Measurements from ENCODE around the gene PARVB.
A peak's percentile ranks its signal among the peaks of the same experiment; 100 is the strongest.

The PARVB gene

DNA sequence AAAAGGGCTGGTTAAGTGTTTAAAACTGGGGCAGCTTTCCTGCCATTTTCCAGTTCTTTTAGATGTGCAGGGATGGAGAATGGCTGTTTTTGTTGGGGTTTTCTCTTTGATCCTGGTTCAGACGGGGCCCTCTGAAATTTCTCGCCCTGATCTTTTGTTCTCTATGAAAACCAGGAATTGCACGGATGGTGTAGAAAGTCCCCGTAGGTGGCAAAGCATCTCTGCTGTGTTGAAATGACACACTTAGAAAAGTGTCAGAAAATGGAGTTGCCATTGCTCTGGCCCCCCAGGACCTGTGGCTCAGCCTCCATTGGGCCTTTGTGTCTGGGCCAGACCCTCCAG lies 63.0 kb downstream of the PARVB start:
- DNase-seq (ENCODE audit: low read depth in 2 of 2): no peak

DNA sequence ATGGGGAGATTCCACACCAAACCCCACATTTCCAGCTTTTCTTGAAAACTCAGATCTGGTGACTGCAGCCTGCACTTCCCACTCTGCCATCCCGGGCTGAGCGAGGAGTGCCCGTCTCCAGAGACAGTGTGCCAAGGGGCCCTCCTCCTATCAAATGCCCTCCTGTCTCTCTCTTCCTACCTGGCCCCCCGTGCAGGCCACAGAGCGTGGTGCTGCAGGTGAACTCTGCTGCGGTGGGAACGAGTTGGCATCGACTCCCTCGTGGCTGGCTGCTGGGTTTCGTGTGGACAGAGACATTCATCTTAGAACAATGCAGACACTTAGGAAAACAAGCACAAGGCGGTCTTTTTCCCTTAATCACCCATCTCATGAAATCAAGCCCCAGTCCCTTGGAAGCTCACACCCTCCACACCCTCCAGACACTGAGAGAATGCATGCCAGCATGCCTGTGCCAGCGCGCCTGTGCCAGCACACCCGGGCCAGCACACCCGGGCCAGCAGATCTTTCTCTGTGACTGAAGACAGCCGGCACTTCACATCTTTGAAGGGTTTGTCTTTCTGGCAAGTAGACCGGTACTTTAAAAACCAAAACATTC lies 65.0 kb downstream of the PARVB start:
- DNase-seq (ENCODE audit: low read depth in 2 of 2): no peak

DNA sequence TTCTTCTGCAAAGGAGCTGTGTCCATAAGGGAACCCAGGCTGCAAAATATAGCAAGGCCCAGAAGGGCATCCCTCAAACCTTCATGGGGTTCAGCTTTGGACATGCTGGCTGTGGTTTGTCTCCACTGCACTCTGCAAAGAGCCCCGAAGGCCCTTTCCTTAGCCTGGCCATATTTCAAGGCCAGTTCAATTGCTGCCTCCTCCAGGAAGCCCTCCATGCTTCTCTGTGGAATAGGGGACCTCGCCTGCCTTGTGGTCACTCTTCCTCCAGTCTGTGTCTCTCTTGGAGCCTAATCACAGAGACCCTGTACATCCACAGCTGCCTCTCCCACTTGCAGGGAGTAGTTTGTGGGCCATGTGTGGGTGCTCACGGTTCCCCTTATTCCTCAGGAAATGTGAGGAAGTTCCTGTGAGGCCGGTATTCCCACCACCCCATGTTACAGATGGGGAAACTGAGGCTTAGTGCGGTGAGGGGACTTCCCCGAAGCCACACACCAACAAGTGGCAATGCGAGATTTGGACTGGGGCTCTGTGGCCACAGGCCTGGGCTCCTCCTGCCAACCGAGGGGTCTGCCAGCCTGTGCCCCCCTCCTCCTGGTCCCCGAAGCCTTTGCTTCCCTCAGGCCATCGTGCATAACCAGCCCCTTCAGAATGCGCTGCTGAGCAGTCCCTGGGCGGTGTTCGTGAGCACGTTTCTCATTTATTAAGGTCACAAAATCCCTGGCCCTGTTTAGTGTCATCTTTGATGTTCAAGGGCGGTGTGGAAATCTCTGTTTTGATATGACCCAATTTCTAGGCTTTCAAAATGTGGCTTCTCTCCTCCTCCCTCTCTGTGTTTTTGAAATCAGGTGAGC lies 65.8 kb downstream of the PARVB start:
- DNase-seq (ENCODE audit: low read depth in 2 of 2): no peak

DNA sequence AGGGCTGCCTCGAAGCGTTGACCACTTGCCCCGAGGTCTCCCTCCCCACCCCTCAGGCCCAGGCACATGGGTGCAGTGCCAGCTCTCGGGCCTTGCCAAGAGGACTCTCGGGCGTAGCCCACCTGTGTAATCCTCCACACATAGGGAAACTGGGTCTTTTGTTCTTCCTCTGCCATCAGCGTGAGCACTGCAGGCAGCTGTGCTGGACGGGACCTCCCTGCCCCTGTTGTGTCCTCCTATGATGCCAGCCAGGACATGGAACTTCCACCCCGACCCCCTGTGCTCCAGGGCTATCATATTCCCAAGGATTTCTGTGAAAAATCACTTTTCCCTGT lies 66.4 kb downstream of the PARVB start:
- DNase-seq (ENCODE audit: low read depth in 2 of 2): no peak

DNA sequence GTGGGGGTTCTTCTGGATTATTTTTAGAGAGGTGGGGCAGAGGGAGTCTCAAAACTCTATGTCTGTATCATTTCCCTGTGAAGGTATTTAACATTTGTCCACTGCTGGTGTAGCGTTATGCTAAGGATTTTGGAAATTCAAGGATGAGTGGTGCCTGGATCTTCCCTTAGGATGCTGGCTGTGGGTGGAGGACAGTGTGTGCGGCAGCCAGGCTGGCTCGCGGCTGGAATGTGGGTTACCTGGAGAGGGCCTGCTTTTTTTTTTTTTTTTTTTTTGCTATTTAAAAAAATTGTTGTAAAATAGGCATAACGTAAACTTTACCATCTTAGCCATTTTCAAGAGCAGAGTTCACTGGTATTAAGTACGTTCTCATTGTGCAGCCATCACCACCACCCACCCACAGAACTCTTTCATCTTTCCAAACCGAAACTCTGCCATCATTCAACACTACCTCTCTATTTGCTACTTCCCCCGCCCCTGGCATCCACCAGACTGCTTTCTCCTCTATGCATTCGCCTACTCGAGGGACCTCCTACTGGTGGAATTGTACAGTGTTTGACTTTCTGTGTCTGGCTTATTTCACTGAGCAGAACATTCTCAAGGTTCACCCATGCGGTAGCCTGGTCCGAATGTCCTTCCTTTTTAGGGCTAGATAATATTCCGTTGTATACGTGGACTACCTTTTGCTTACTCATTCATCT lies 67.1 kb downstream of the PARVB start:
- peak; percentile 17 to 19 for DNase-seq (ENCODE audit: low read depth in 2 of 2)

DNA sequence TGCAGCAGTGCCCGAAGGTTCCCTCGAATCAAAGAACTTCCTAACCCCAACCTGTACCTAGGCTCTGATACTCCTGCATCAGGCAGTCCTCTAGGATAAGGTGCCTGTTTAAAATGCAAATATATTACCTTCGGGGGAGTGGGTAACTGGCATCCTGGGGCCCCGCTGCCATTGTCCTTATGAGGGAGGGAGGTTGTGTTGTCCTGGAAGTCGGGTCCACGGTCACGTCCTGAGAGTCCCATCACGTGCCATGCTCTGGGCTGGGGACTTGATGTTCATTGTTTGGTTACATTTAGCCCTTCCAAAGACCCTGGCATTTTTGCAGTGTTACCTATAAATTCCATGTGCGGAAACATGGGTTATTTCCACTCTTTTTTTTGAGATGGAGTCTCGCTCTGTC lies 67.6 kb downstream of the PARVB start:
- DNase-seq (ENCODE audit: low read depth in 2 of 2): no peak

DNA sequence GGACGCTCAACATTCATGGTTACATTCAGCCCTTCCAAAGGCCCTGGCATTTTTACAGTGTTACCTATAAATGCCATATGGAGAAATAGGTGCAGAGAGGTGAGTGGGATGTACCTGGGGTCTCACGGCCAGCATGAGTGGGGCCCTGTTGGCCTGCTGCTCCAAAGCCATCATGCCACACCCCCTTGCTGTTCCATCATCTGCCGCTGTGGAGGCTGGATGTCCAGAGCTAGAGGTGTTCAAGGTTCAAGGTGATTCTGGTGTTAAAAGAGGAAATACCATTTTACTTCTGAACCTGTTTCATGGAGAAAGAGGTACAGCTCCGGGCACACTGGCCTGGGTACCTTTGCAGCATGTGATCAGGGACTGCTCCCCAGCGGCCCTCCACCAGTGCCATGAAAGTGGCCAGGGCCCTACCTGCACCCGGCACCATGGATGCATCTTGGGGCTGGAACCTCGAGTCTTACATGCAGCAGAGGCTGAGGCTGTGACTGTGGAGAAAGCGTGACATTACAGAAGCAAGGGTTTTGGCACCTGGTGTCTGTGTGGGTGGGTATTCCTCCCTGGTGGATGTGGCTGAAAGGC lies 68.6 kb downstream of the PARVB start:
- DNase-seq (ENCODE audit: low read depth in 2 of 2): no peak

DNA sequence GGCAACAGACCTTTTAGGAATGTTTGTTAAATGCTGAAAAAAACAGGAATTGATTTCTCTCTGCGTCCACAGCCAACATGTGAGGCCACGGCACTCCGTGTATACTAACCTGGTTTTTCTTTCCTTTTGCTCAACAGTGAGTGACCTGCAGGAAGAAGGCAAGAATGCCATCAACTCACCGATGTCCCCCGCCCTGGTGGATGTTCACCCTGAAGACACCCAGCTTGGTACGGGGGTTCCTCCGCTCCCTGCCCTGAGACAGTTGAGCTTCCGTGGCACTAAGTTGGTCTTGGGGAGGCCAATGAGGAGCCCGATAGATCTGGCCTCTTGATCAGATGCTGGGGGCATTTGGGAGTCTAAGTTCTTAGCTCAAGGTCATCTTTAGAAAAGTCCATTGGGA lies 69.7 kb downstream of the PARVB start:
- DNase-seq (ENCODE audit: low read depth in 2 of 2): no peak

DNA sequence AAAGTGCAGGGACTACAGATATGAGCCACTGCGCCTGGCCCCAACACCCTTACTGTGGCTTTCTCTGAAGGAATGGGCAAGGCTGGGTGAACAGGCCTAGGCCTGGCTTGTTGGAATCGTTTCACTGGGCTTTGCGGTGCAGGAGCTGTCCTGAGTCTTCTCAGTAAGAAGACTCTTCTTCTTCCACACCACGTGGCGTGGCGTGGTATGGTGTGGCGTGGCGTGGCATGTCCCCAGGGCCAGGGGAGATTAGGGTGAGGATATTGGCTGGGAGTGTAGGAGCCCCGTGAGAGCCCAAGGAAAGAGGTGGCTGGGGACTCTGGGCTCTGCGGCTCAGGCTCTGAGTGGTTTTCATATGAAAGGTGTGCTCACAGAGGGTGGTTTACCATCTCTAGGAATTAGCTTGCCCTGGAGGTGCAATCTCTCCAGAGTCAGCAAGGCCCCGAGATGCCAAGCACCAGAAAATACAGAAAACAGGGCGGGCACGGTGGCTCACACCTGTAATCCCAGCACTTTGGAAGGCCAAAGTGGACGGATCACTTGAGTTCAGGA lies 70.7 kb downstream of the PARVB start:
- no peak for DNase-seq (ENCODE audit: low read depth in 2 of 2)

DNA sequence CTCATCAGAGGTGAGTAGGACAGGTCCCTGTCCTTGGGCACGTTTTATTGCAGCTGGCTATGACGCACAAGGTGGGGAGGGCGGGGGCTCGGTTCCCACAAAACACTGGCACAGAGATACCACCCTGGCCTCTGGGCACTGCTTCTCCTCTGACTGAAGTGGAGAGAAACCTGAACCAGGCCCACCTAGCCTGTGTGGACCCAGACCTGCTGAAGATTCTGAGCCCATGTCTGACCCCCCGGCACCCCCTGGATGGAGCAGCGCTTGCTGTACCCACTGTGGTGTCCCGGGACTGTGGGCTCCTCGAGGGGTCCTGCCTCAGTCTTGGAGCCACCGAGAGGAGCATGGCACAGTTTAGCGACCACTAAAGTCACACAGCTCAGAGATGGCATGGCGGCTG lies 72.6 kb downstream of the PARVB start:
- DNase-seq (ENCODE audit: low read depth in 2 of 2): no peak

DNA sequence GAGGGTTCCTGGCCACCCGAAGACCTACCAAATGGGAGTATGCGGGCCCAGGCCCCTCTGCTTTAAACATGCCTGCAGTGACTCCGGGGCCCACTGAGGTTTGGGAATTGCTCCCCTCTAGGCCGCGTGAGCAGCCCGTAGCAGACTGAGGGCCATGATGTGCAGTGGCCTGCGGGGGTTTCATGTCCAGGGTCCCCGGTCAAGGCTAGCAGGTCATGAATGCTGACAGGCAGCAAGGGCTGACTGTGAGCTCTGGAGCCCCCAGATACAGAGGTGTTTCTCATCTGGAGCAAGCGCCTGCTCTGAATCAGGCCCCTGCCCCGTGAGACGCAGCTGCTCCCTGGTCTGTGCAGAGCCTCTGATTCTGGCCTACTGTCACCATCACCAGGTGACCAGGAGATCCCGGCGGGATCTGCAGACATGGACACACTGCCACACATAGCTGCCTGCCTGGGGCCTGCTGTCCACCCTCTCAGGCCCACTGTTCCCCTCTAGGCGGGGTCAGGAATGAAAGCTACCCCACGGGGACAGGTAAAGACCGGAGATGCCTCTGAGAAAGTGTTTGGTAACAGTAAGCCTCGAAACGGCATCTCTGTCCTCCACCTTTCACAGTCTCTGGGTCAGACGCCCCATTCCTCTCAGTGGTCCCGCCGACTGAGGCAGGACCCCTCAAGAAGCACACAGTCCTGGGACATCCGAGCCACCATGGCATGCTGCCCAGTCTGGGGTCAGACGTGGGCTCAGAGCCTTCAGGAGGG lies 73.3 kb downstream of the PARVB start:
- no peak for DNase-seq (ENCODE audit: low read depth in 2 of 2)

DNA sequence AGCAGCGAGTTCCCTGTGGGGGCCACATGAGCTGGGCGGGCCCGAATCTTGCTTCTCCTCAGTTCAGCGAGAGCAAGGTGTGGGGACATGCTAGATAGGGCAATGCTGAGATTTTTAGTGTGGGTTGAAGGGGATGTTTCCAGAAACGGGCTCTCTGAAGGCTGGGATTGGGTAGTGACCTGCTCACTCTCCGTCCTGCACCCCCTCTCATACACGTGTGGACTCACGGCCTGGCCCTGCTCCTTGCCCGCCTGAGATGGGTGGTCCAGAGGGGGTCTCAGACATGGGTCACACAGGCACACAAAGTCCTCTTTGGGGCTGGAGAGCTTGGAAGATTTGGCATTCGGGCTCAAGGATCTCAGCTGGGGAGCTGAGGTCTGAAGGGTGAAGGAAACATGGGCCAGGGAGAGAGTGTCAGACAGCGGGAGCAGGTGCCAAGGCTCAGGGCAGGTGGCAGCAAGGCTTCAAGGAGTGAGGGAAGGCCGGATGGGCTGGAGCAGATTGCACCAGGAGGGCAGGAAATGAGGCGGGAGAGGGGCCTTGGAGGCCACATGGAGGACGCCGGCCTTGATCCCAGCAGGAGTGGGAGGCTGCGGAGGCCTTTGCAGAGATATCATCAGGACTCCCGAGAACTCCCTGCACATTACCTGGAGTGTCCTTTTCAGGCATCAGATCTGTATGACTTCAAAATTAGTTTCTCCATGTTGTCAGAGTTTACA lies 74.1 kb downstream of the PARVB start:
- no peak for DNase-seq (ENCODE audit: low read depth in 2 of 2)

DNA sequence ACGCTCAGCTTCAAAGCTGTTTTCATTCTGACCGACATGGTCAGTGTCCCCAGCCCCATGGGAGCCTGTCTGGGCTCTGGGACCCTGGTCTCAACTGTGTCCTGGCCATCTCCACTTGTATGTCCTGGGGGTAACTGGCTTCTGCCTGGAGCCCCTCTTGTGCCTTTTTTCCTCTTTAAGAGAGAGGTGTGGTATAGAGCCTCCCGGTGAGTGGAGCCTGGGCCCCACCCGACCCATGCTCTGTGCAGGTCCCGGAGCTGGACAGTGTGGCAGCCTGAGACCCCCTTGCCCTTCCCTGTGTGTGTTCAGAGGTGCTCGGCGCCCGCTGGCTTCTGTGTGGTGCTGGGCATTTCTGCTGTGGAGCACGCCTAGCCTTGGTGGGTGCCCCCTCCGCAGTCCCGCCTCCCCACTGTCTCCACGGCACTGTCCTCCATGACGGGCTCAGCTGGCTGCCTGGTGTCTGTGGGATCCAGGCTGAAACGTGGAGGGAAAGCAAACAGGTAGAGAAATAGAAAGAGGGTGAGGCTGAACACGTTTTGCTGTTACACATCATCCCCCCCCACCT lies 74.9 kb downstream of the PARVB start:
- no peak for DNase-seq (ENCODE audit: low read depth in 2 of 2)

DNA sequence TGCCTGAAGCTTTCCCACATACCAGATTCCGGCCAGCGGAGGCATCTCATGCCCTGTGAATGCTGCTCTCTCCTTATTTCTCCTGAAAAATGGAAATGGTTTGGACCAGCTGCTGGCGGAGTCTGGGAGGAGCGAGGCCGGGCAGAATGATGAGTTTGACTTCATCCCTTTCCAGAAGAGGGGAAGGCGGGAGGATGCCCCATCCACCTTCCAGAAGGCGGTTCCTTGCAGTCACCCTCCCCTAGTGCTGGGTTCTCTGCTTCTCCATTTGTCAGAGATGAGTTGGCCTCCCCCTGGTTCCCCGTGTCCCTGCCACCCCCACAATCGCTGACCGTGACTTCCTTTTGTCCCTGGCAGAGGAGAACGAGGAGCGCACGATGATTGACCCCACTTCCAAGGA lies 75.6 kb downstream of the PARVB start:
- DNase-seq (ENCODE audit: low read depth in 2 of 2): no peak

DNA sequence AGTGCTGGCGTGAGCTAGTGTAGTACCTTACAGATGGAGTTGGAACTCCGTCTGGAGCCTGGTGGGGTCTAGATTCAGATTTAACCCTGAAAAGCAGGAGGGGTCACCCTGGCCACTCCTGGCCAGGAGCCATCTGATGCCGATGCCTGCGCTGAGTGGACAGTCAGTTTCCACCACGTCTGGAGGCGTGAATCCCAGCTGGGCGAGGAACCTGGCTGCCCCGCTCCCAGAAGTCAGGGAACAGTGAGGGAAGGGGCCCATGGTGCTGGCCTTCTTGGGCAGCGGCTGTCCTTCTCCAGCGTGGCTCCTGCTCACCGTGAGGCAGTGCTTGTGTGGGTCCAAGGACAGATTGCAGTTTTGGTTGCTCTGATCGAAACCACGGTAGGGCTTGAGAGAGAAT lies 76.3 kb downstream of the PARVB start:
- no peak for DNase-seq (ENCODE audit: low read depth in 2 of 2)

DNA sequence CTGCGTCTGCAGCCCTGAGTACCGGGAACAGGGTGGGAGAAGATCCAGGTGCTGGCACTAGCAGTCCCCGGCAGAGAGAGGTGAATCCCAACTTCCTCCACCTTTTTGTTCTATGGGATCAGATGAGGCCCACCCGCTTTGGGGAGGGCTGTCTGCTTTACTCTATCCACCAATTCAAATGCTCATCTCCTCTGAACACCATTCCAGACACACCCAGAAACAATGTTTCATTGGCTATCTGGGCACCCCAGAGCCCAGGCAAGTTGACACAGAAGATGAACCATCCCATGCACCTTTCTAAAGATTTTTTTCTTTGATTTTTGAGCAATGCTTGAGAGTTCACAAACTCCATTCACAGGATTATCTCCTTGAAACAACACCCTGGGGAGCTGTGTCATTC lies 78.0 kb downstream of the PARVB start:
- DNase-seq (ENCODE audit: low read depth in 2 of 2): no peak

DNA sequence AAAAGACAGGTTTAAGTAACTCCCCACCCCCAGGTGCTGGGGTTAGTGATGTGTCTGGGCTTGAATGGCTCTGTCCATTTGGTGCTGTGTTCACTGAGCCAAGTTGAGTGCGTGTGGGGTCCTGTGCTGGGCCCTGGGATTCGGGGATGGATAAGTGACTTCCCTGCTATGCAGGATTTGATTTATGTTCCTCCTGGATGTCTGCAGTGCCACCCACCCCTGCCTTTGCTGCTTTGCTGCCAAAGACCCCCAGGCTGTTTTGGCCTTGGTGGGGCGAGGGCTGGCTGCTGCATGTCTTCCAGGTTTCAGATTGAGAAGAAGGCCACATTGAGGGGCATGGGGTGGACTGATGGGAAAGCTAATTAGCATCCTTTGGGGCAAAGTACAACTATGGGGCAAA lies 78.8 kb downstream of the PARVB start:
- DNase-seq (ENCODE audit: low read depth in 2 of 2): no peak

DNA sequence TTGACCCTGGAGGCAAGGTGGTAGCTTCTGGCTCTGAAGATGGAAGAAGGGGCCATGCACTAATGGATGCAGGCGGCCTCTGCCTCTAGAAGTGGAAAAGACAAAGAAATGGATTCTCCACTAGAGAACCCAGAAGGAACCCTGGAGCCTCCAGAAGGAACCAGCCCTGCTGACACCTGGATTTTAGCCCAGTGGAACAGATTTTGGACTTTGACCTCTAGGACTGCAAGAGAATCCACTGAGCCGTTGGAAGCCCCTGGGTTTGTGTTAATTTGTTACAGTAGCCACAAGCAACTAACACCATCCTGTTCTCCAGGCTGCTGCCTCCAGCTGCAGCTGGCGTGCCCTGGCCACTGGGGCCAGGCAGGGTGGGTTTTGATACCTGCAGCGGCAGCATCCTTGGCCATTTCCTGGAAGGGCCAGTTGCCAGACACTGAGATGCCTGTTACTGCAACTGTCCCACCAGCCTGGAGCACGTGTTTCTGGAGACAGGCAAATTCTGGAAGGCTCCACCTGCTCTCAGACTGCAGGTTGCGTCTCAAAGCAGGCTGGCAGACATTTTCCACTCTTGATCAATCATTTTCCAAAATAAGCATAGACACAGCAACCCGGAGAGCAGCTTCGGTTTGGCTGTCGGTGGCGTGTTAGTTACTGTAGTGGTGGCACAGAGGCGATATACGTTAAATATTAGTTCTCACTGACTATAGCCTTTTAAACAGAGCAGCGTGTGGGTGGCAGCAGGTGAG lies 79.8 kb downstream of the PARVB start:
- no peak for DNase-seq (ENCODE audit: low read depth in 2 of 2)

DNA sequence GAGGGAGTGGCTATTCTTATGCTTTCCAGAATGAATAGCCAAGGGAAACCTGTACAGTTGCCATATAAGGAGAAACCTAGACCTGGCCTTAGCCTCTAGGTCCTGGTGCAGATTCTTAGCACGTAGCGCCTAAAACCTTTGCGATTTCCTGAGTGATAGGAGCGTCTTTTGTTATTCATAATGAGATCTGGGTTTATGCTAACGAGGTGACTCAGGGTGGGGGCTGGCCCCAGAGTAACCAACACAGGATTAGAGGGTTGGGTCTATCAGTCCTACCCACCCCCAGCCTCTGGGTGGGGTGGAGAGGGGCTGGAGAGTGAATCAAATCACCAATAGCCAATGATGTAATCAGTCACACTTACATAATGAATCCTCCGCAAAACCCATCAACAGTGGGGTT lies 83.2 kb downstream of the PARVB start:
- no peak for DNase-seq (ENCODE audit: low read depth in 2 of 2)

DNA sequence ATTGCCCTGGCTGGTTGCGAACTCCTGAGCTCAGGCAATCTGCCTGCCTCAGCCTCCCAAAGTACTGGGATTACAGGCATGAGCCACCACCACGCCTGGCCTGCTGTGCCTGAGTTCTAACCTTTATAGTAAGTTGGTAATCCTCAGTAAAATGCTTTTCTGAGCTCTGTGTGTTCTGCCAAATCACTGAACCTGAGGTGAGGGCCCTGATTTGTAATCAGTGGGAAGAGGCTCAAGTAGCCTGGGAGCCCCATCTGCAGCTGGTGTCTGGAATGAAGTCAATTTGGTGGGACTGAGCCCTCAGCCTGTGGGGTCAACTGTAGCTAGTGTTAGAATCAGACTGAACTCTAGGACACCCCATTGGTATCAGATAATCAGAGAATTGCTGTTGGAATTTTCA lies 84.0 kb downstream of the PARVB start:
- no peak for DNase-seq (ENCODE audit: low read depth in 2 of 2)
